SHP77 (cell line): ENCODE data around the gene SIK3.

Experiments used
- DNase-seq, 2 experiments: peaks; one replicate each; lab custom pipeline; 2025; lab: John Stamatoyannopoulos, UW

The SIK3 gene

GRCh38 chr11:116895048-116895757 lies 203.0 kb downstream of the SIK3 start:
- DNase-seq = no peak

GRCh38 chr11:116893906-116894305 lies 204.3 kb downstream of the SIK3 start:
- no peak for DNase-seq

- no peak for DNase-seq
These were observed 204.8 kb downstream of the SIK3 start for GRCh38 chr11:116893437-116893836.

DNA sequence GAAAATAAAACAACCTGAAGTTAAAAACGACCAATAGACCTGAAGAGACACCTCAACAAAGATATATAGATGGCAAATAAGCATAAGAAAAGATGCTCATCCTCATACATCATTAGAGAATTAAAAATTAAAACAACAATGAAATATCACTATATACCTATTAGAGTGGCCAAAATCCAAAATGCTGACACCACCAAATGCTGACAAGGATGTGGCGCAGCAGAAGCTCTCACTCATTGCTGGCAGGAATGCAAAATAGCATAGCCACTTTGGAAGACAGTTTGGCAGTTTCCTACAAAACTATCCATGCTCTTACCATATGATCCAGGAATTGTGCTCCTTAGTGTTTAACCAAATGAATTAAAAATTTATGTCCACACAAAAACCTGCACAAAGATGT lies 205.9 kb downstream of the SIK3 start:
- no peak for DNase-seq

DNA sequence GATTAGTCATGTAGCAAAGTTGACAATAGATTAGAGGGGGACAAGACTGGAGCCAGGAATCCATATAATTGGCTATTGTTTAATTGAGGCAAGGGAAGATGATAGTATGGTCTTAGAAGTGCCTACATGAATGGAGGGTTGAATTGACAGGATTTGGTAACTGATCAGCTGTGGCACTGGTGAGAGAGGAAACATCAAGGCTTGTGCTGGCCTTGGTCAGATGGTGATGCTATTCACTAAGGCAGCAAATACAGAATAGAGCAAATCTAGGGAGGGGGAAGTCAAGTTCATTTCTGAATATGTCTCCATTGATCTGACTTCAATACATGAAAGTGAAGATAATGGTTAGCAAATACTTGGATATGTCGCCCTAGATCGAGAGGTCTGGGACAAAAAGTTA lies 206.5 kb downstream of the SIK3 start:
- no peak for DNase-seq

DNA sequence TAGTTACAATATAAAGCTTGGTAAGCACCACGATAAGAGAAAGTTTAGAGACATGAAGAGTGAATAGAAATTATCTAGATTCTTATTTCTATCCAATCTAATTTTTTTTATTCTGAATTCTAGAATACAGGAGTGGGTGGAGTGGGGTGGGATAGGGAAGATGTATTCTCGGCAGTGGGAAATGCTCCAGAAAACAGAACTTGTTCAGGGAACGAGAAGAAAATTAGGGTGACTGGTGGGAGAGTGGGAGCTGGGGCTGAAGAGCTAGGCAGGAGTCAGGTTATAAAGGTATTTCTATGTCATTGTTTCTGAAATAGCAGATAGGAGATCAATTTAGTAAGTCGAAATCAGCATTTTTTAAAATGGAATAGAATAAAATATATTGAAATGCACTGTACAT lies 207.6 kb downstream of the SIK3 start:
- DNase-seq = no peak

DNA sequence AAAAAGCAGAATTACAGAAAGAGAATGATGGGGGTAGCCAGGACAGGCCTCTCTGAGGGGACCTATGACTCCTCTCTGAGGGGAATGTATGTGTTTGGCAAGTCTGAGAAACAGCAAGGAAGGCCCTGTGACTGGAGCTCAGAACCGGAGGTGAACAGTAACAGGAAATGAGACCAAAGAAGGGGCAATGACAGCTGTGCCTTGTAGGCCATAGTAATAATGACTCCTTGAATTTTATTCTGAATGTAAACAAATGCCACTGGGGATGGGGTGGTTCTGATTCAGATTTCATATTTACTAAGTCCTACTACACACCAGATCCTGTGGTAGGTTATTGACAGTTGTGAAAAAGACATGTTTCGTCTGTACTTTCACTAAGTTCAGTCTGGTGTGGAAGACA lies 208.0 kb downstream of the SIK3 start:
- DNase-seq = no peak

- DNase-seq = no peak
These were observed 209.2 kb downstream of the SIK3 start for GRCh38 chr11:116888884-116889549.

GRCh38 chr11:116888024-116888423 lies 210.2 kb downstream of the SIK3 start:
- DNase-seq = no peak

DNA sequence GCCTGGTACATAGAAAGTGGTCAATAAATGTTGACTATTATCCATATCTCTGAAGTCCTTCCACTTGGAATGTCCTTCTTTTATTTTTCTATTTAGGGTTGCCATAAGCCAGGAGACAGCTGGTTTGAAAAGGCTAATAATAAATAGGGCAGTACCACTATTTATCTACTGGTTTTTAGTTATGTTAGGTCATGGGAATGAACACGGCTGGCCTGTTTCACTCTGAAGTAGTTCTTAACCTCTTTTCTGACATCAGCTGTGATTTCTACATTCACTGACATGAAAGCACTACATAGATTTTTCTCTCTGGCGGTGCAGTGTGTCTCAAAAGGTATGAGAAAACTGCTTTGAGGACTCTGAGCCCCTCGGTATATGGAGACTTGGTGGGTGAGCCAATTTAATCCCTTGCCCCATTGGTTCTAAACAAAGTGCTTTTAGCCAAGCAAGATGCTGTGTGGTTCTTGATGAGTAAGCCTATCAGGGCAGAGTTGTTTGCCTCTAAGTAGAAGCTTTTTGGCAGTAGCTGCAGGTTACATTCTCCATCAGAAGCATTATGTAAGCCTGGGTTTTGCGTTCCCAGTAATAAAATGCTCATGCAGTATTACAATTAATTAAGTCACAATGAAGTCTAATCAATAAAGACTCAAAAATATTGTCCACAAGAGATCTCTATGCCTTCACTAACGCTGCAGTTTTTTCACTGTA lies 212.1 kb downstream of the SIK3 start:
- DNase-seq = no peak

GRCh38 chr11:116882386-116882785 lies 215.8 kb downstream of the SIK3 start:
- no peak for DNase-seq

- no peak for DNase-seq
These were observed 217.1 kb downstream of the SIK3 start for GRCh38 chr11:116881143-116881542.

GRCh38 chr11:116879800-116880625 lies 218.2 kb downstream of the SIK3 start:
- peak; percentile 32 to 47 for DNase-seq

DNA sequence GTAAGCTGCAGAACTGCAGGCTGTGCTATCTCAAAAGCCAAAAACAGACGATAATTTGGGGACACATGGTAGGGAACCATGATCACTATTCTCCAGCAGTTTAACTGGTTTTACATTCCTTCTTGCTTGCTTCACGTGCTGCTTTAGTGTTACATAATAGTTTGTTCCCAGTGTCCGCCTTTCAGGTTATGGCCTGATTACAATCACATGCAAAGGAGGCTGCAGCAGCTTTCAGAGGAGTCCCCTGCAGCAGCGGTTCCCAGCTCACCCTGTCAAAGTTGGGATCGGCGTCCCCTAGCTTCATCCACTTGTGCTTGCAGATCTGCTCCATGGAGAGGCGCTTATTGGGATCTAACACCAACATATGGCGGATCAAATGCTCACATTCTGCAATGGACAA lies 221.6 kb downstream of the SIK3 start:
- no peak for DNase-seq

GRCh38 chr11:116875194-116875593 lies 223.0 kb downstream of the SIK3 start:
- no peak for DNase-seq

- DNase-seq = no peak
These were observed 224.0 kb downstream of the SIK3 start for GRCh38 chr11:116874251-116874650.

DNA sequence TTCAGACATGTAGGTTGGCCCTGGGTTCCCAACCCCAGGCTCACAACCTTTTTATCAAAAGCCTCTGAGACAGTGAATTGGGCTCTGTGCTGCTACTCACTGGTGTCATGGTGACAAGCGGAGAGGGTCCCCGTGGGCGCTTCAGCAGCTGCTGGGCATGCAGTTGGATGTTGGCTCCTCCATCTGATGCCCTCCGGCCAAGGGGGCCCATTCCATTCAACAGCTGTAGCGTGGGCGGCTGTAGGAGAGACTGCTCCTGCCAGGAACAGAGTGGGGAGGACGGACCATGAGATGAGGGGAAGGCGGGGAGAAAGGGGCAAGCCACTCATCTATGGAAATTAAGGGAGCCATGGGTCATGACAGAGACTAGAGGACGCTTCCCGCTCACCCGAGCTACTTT lies 224.8 kb downstream of the SIK3 start:
- DNase-seq = no peak

DNA sequence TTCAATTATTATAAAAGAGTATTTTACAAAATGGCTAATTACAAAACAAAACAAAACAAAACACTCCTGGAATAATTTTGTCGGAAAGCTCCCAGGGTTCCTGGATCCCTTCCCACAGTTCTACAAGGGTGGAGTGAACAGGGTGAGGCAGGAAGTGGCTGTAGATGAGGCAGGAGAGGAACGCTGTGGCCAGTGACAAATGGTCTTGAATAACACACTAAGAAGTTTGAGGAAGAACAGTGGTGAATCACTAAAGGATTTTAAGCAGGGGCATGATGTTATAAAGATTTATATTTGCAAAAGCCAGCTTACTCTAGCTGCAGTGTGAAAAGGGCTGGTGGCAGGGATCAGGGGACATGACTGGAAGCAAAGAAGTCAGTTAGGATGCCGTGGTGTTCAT lies 227.0 kb downstream of the SIK3 start:
- no peak for DNase-seq

GRCh38 chr11:116870054-116870453 lies 228.2 kb downstream of the SIK3 start:
- DNase-seq = no peak

DNA sequence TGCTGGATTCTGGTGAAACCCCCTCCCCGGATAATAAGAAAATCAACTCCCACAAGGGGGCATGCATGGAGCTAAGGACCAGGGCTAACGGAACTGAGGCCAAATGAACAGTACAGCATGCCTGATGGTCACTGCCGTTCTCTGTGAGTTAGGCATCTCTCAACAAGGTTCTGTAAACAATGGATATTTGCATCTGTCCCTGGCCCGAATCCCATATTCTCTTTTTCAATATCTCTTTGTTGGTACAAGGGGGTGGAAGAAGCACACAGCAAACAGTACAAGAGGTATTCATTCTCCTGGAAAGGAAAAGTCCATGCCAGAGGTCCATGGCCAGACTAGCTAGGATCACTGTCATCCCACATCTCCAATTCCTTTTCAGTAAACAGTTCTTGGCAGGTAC lies 228.6 kb downstream of the SIK3 start:
- no peak for DNase-seq

DNA sequence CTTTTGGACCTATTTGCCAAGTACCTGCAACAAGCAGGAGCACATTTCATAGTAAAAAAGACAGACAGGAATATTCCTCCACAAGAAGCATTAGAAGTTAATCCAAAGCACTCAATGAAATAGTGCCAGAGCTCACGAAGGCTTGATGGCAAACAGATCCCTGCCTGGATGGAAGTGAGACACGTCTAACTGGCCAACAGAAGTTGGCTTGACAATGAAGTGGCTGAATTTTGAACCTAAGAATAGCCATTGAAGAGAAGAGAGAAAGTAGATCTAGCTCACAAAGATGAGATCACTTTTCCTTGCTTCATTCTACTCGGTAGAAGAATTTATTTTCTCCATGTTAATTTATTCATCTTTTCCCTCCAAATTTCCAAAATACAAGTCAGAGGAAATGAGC lies 230.2 kb downstream of the SIK3 start:
- DNase-seq = no peak

DNA sequence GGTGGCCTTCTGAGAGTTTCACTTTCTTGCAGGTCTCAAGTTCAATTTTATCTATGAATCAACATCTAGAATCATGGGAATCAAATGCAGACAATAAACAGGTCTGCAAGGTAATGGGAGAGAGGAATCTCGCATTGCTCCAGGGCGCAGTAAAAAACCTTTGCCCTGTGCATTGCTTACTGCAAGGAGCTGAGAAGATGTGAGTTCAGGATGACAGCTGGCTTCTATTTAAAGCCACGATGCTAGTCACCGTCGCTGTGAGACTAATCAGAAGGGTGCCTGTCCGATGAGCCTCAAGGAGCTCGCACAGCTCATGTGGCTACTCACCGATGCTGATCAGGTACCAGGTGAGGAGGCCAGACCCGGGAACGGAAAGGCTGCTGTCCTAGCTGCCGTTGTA lies 230.6 kb downstream of the SIK3 start:
- no peak for DNase-seq
